SU-DHL-6 (cell line): ENCODE data around the gene CYTH4.

Experiments
- CTCF ChIP-seq: fragments of 200-600 bp; sonication (generic); IDR thresholded peaks from one replicate; pipeline ENCODE4 v1.5.1; 2017; ENCODE audit warnings: antibody characterized with exemption, mild to moderate bottlenecking, low read length, moderate library complexity; ENCODE audit not compliant: insufficient read depth, poor library complexity, severe bottlenecking
- EZH2phosphoT487 ChIP-seq: fragments of 200-600 bp; sonication (generic), shearing (Covaris generic); conservative IDR thresholded peaks from 2 replicates; pipeline ENCODE4 v1.6.1; 2018; ENCODE audit warnings: mild to moderate bottlenecking, antibody characterized with exemption, low read length, moderate library complexity, mixed read lengths

DNA sequence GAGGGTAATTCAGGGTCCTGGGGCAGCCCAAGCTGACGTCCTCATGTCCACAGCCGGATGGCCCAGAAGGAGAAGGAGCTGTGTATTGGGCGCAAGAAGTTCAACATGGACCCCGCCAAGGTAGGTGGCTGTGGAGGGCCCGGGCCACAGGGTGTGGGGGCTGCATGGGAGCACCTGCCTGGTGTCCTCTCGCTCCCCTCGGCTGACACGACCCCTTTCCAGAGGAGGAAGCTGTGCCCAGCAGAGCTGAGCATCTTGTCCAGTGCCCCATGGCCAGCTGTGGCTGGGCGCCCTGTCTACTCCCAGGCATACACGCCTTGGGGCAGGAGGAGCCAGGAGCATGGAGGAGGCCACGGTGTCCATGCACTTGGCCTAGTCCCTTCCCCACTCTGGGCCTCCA is 13.6 kb downstream of the CYTH4 start:
- no peak for TF ChIP-seq CTCF
- no peak for TF ChIP-seq EZH2phosphoT487
